ENCODE measurements around the gene NOXA1. TPM values are rescaled to one million over a fixed set of nuclear protein-coding genes. Genes with fewer than 3 reads are reported as not detected.

The NOXA1 gene
- total RNA-seq, 1 donor from 2014 or later = 1.0 TPM

DNA sequence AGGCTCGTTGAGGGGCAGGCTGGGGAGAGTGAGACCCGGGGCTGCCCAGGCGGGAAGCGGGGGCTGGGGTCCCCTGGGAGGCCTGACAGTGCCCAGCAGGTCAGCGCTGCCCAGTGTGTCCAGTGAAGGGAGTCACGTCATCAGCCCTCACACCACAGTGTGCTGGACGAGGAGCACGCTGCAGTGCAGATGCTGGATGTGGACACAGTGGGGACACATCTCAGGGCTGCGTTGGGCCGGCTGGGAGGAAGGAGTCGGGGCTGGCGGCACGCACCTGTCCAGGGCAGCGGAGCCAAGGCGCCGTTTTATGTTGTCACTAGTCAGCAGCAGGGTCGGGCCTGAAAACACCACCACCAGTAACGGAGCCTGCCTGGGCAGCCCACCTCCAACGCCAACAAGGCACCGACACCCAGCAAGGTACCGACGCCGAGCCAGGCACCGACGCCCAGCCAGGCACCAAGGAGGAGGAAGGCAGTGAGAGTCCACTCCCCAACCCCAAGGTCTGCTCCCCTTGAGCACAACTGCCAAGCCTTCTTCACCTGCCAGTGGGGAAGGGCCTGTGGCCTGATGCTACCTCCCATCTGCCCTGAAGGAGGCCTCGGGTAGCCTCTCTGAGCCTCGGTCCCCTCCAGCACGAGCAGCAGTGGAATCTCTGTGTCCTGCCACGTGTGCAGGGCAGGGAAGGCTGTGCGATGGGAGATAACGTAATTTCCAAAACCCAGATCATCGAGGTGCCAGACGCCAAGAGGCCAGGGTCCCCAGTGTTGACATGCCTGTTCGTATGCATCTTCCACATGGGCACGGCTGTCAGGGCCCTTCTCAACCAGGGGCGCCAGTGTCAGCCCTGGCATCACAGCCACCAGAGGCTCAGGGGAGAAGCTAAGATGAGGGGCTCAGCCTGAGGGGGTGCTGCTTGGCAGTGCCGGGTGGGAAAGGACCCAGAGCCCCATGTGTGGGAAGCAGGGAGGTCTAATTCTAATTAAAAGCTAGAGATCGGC lies 57.8 kb downstream of the NOXA1 start:
- no peak for DNase-seq (ENCODE audit: extremely low spot score, unreplicated experiment)
- Mint-ChIP-seq H3K4me1 (ENCODE audit: unreplicated experiment) (peaks cover 41% of the 10 kb centered on the region), H3K36me3 (ENCODE audit: unreplicated experiment) (peaks cover 4% of the 10 kb centered on the region), H3K27me3 (ENCODE audit: unreplicated experiment) (no peaks in the 10 kb centered on the region), H3K27ac (ENCODE audit: unreplicated experiment) (peak overlapping the region; percentile 54), H3K9me3 (ENCODE audit: unreplicated experiment) (peaks cover 4% of the 10 kb centered on the region), H3K4me3 (ENCODE audit: unreplicated experiment) (no peak overlapping the region)
- no peak for TF ChIP-seq CTCF (IDR thresholded peaks at IDR 0.05)

GRCh38 chr9:137482094-137482781 lies 59.0 kb downstream of the NOXA1 start:
- TF ChIP-seq CTCF (IDR thresholded peaks at IDR 0.05) = no peak
- no peak overlapping the region for H3K4me3 Mint-ChIP-seq (ENCODE audit: unreplicated experiment)
- H3K36me3 Mint-ChIP-seq (ENCODE audit: unreplicated experiment) = no peaks in the 10 kb centered on the region
- no peaks in the 10 kb centered on the region for H3K27me3 Mint-ChIP-seq (ENCODE audit: unreplicated experiment)
- peak overlapping the region; percentile 80 for H3K27ac Mint-ChIP-seq (ENCODE audit: unreplicated experiment)
- no peak for DNase-seq (ENCODE audit: extremely low spot score, unreplicated experiment)
- H3K4me1 Mint-ChIP-seq (ENCODE audit: unreplicated experiment) = peaks cover 38% of the 10 kb centered on the region
- no peaks in the 10 kb centered on the region for H3K9me3 Mint-ChIP-seq (ENCODE audit: unreplicated experiment)

Small RNA genes lying within 50 kb of the gene (microRNA-seq; reads per million reads assigned to microRNA genes)
- 7.7 reads per million, percentile 8 among the genes with 10 or more reads in this experiment for gene MIR7114 (ENCODE audit: unreplicated experiment)

Other genes starting within 250 kb of the NOXA1 start
- gene ANAPC2, start 234.8 kb upstream of the NOXA1 start, total RNA-seq = 59.3 and 61.0 TPM in 2 replicates
- gene SSNA1, start 234.7 kb upstream of the NOXA1 start, total RNA-seq = 57.4 and 58.1 TPM in 2 replicates
- gene TPRN, start 222.7 kb upstream of the NOXA1 start, total RNA-seq = 19.8 and 21.7 TPM in 2 replicates
- gene TMEM203, start 217.7 kb upstream of the NOXA1 start, total RNA-seq = 40.5 and 41.2 TPM in 2 replicates
- 15.5 and 20.5 TPM in 2 replicates for gene NDOR1, start 217.7 kb upstream of the NOXA1 start, total RNA-seq
- 7.2 and 8.0 TPM in 2 replicates for gene RNF208, start 201.2 kb upstream of the NOXA1 start, total RNA-seq
- 1.5 and 1.7 TPM in 2 replicates for gene CYSRT1, start 198.2 kb upstream of the NOXA1 start, total RNA-seq
- not detected in 2 replicates for gene RNF224, start 195.9 kb upstream of the NOXA1 start, total RNA-seq
- not detected in 2 replicates for gene SLC34A3, start 192.5 kb upstream of the NOXA1 start, total RNA-seq
- gene TUBB4B, start 182.1 kb upstream of the NOXA1 start, total RNA-seq = 132 and 136 TPM in 2 replicates
- 0.50 and 0.78 TPM in 2 replicates for gene STPG3, start 172.1 kb upstream of the NOXA1 start, total RNA-seq
- gene NELFB, start 168.1 kb upstream of the NOXA1 start, total RNA-seq = 54.1 and 57.6 TPM in 2 replicates
- 1.2 and 1.9 TPM in 2 replicates for gene TOR4A, start 145.7 kb upstream of the NOXA1 start, total RNA-seq
- gene NRARP, start 121.1 kb upstream of the NOXA1 start, total RNA-seq = 1.8 and 2.1 TPM in 2 replicates
- gene EXD3, start 231 bp upstream of the NOXA1 start, total RNA-seq = 20.0 and 21.5 TPM in 2 replicates
- gene ENTPD8, start 18.0 kb downstream of the NOXA1 start, total RNA-seq = 0.16 and 0.24 TPM in 2 replicates
- gene NSMF, start 35.9 kb downstream of the NOXA1 start, total RNA-seq = 93.1 and 103 TPM in 2 replicates
- gene PNPLA7, start 127.0 kb downstream of the NOXA1 start, total RNA-seq = 7.1 and 7.2 TPM in 2 replicates
- 51.9 and 53.8 TPM in 2 replicates for gene MRPL41, start 128.5 kb downstream of the NOXA1 start, total RNA-seq
- 37.3 and 39.5 TPM in 2 replicates for gene DPH7, start 155.5 kb downstream of the NOXA1 start, total RNA-seq
- gene ZMYND19, start 167.1 kb downstream of the NOXA1 start, total RNA-seq = 30.3 and 31.4 TPM in 2 replicates
- 28.7 and 30.2 TPM in 2 replicates for gene ARRDC1, start 182.3 kb downstream of the NOXA1 start, total RNA-seq
- 88.6 and 93.3 TPM in 2 replicates for gene EHMT1, start 195.6 kb downstream of the NOXA1 start, total RNA-seq

Measured in osteocyte (in vitro differentiated cells).